ENCODE data around the gene LCORL. TPM values are rescaled to one million over a fixed set of nuclear protein-coding genes. Genes with fewer than 3 reads are reported as not detected.
"Not testable (repeated sequence)": the region's sequence is repeated elsewhere in the genome, so short reads cannot be mapped to it uniquely, and the experiment has no call there.

Gene LCORL
- total and polyA plus RNA-seq, 3 donors from 2014 or later: 9.7 to 43.7 (median 37.6) TPM

DNA sequence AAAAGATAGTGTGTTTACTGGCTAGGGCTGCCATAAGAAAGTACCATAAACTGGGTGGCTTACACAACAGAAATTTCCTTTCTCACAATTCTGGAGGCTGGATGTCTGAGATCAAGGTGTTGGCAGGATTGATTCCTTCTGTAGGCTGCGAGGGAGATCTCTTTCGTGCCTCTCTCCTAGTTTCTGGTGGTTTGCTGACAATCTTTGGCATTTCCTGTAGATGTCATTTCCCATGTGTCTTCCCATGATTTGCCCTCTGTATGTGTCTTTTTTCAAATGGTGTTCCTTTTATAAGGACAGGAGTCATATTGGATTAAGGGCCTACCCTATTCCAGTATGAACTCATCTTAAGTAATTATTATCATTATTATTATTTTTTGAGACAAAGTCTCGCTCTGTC lies 27.9 kb upstream of the LCORL start:
- TF ChIP-seq, protein P1, sequence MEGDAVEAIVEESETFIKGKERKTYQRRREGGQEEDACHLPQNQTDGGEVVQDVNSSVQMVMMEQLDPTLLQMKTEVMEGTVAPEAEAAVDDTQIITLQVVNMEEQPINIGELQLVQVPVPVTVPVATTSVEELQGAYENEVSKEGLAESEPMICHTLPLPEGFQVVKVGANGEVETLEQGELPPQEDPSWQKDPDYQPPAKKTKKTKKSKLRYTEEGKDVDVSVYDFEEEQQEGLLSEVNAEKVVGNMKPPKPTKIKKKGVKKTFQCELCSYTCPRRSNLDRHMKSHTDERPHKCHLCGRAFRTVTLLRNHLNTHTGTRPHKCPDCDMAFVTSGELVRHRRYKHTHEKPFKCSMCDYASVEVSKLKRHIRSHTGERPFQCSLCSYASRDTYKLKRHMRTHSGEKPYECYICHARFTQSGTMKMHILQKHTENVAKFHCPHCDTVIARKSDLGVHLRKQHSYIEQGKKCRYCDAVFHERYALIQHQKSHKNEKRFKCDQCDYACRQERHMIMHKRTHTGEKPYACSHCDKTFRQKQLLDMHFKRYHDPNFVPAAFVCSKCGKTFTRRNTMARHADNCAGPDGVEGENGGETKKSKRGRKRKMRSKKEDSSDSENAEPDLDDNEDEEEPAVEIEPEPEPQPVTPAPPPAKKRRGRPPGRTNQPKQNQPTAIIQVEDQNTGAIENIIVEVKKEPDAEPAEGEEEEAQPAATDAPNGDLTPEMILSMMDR (IDR thresholded peaks at IDR 0.05): no peak
- TF ChIP-seq POLR2A (IDR thresholded peaks at IDR 0.05): no peak
- DNase-seq: no peak
- intact Hi-C loops (cut with DNase I; ENCODE audit: low total_unique reads): no loop called here
- Histone ChIP-seq H3K4me3 (no peak overlapping the region), H3K4me1 (no peaks in the 10 kb centered on the region), H3K27me3 (no peaks in the 10 kb centered on the region), H3K27ac (no peak overlapping the region), H3K9me3 (no peaks in the 10 kb centered on the region), H3K36me3 (ENCODE audit: low read depth, missing control alignments) (no peaks in the 10 kb centered on the region)
- WGBS, 2 donors: 82 to 90% methylated on average over 3 of the region's 3 CpGs

DNA sequence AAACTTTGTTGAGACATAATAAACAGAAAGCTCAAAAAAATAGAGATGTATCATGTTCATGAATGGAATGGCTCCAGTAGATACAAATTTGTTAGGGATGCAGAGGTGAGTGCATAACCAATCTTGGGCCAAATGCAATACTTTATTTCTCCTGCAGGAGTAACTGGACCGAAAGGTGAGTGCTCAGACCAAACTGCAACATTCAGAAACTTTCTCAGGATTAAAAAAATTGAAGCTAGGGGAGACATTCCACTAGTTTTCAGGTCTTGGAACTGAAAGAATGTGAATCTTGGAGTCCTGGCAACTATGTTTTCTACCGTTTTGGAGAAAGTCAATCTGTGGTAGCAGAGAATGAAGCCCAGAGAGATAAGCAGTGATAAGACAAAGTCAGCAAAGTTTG lies 21.2 kb upstream of the LCORL start:
- no peak overlapping the region for H3K27ac ChIP-seq
- intact Hi-C loops (cut with DNase I; ENCODE audit: low total_unique reads): no loop called here
- no peak for DNase-seq
- H3K27me3 ChIP-seq: no peaks in the 10 kb centered on the region
- no peaks in the 10 kb centered on the region for H3K4me1 ChIP-seq
- H3K4me3 ChIP-seq: no peak overlapping the region
- H3K9me3 ChIP-seq: no peaks in the 10 kb centered on the region
- no peaks in the 10 kb centered on the region for H3K36me3 ChIP-seq (ENCODE audit: low read depth, missing control alignments)
- TF ChIP-seq, protein P1 (IDR thresholded peaks at IDR 0.05): peak in 2 of 3 experiments; percentile 8 to 34
- TF ChIP-seq POLR2A (IDR thresholded peaks at IDR 0.05): no peak
- WGBS, 2 donors: 52 to 64% methylated on average over 2 of the region's 2 CpGs

DNA sequence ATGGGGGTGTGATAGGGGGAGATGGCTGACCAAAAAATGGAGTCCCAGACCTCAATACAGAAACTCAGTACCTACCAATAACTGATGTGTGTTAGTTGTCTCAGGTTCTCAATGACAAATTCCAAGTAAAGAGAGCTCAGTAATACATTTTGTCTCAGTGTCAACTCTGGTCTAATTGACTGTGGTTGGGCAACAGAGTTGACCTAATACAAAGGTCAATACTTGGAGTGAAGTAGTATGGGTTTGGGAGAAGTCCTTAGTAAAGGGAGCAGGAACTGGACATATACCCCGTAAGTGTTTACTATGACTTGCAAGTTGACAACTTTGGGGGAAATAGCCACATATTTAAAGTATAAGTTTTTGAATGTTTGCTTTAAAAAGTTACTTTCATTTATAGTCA lies 20.5 kb upstream of the LCORL start:
- intact Hi-C loops (cut with DNase I; ENCODE audit: low total_unique reads): no loop called here
- H3K4me1 ChIP-seq: no peaks in the 10 kb centered on the region
- TF ChIP-seq, protein P1 (IDR thresholded peaks at IDR 0.05): no peak
- TF ChIP-seq POLR2A (IDR thresholded peaks at IDR 0.05): no peak
- 96% methylated on average over 1 of the region's 1 CpG for WGBS, 2 donors
- no peak overlapping the region for H3K4me3 ChIP-seq
- no peak for DNase-seq
- no peaks in the 10 kb centered on the region for H3K36me3 ChIP-seq (ENCODE audit: low read depth, missing control alignments)
- H3K27ac ChIP-seq: no peak overlapping the region
- no peaks in the 10 kb centered on the region for H3K27me3 ChIP-seq
- no peaks in the 10 kb centered on the region for H3K9me3 ChIP-seq

DNA sequence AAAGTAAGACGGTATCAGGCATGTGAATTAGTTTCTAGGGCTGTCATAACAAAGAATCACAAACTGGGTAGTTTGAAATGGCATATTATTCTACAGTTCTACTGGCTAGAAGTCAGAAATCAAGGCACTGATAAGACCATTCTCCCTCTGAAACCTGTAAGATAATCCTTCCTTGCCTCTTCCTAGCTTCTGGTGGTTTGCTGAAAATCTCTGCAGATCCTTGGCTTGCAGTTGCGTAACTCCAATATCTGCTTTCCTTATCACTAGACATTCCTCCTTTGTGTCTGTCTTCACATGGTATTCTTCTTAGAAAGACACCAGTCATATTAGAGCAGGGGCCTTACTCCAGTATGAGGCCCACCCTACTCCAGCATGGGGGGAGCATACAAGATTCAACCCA lies 19.6 kb upstream of the LCORL start:
- Histone ChIP-seq H3K27ac (no peak overlapping the region), H3K9me3 (no peaks in the 10 kb centered on the region), H3K27me3 (no peaks in the 10 kb centered on the region), H3K36me3 (ENCODE audit: low read depth, missing control alignments) (no peaks in the 10 kb centered on the region), H3K4me1 (no peaks in the 10 kb centered on the region), H3K4me3 (no peak overlapping the region)
- intact Hi-C loops (cut with DNase I; ENCODE audit: low total_unique reads): no loop called here
- TF ChIP-seq, protein P1 (IDR thresholded peaks at IDR 0.05): no peak
- no peak for TF ChIP-seq POLR2A (IDR thresholded peaks at IDR 0.05)
- 83 to 86% methylated on average over 2 of the region's 2 CpGs for WGBS, 2 donors
- no peak for DNase-seq

DNA sequence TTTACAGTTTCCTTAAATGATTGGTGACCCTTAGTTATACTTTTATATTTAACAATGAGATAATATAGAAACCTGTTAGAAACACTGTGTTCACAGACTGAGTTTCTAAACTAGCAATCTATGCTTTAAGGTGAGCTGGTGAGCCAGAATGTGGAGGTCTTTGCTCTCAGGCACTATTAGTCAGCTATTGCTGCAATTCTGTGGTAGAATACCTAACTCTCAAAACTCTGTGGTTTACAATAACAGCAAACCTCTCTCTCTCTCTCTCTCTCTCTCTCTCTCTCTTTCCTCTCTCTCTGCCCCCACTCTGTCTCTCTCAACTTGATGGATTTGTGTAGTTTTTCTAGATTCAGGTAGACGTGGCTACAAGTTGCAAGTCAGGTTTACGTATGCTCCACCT lies 17.6 kb upstream of the LCORL start:
- TF ChIP-seq, protein P1 (IDR thresholded peaks at IDR 0.05): no peak
- TF ChIP-seq POLR2A (IDR thresholded peaks at IDR 0.05): no peak
- H3K27me3 ChIP-seq: no peaks in the 10 kb centered on the region
- no peak for DNase-seq
- WGBS, 2 donors: 86 to 93% methylated on average over 2 of the region's 2 CpGs
- no peak overlapping the region for H3K27ac ChIP-seq
- H3K36me3 ChIP-seq (ENCODE audit: low read depth, missing control alignments): no peaks in the 10 kb centered on the region
- intact Hi-C loops (cut with DNase I; ENCODE audit: low total_unique reads): no loop called here
- H3K9me3 ChIP-seq: no peaks in the 10 kb centered on the region
- H3K4me1 ChIP-seq: no peaks in the 10 kb centered on the region
- no peak overlapping the region for H3K4me3 ChIP-seq

DNA sequence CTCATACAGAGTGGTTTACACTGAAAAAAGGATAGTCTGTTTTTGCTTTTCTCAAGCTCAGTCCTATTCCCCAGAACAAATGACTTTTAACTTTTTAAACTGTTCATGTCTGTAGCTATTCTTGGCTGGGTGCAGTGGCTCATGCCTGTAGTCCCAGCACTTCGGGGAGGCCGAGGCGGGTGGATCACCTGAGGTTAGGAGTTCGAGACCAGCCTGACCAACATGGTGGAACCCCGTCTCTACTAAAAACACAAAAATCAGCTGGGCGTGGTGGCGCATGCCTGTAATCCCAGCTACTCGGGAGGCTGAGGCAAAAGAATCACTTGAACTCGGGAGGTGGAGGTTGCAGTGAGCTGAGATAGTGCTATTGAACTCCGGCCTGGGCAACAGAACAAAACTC lies 14.8 kb upstream of the LCORL start:
- H3K27me3 ChIP-seq; H3K4me1 ChIP-seq; H3K27ac ChIP-seq; DNase-seq; intact Hi-C loops (cut with DNase I; ENCODE audit: low total_unique reads); H3K36me3 ChIP-seq (ENCODE audit: low read depth, missing control alignments); H3K4me3 ChIP-seq; H3K9me3 ChIP-seq: not testable (repeated sequence)
- 89 to 93% methylated on average over 10 of the region's 10 CpGs for WGBS, 2 donors
